Breast epithelium (tissue), 4 donors: ENCODE results near the gene KCNQ1OT1. TPM values are rescaled to one million over a fixed set of nuclear protein-coding genes. Genes with fewer than 3 reads are reported as not detected.

Source experiments
- DNase-seq, 2 donors: peaks; one replicate each; pipeline ENCODE4 v3.0.0-alpha.2; 2019; ENCODE audit warnings: low spot score in 2 of 2
- H3K27ac ChIP-seq, 2 donors: fragments of 200-600 bp; sonication (generic) in 1 of 2; one replicate each; pipeline ENCODE4 v1.5.1; 2016 to 2019; ENCODE audit warnings: mild to moderate bottlenecking in 1 of 2
- H3K27me3 ChIP-seq, 2 donors: fragments of 200-600 bp; sonication (generic) in 1 of 2; one replicate each; pipeline versions ENCODE4 v1.5.1 to v1.6.0; 2017 to 2019; ENCODE audit warnings: control low read depth in 1 of 2, mild to moderate bottlenecking in 1 of 2
- H3K36me3 ChIP-seq: fragments of 200-600 bp; one replicate; pipeline ENCODE4 v1.5.1; 2019
- H3K4me1 ChIP-seq, 2 donors: fragments of 200-600 bp; sonication (generic); one replicate each; pipeline ENCODE4 v1.5.1; 2016 to 2019; ENCODE audit warnings: control low read depth in 1 of 2
- H3K4me3 ChIP-seq, 3 donors: fragments of 200-600 bp; sonication (generic); 1 replicate in 2 of 3; 2 replicates in 1 of 3; pipeline ENCODE4 v1.5.1; 2016 to 2019; ENCODE audit warnings: mild to moderate bottlenecking in 3 of 3, moderate library complexity in 2 of 3
- H3K9me3 ChIP-seq, 2 donors: fragments of 200-600 bp; sonication (generic) in 1 of 2; one replicate each; pipeline ENCODE4 v1.5.1; 2016 to 2019; ENCODE audit warnings: control low read depth in 1 of 2
- POLR2A ChIP-seq: fragments of 450-650 bp; IDR thresholded peaks from one replicate; pipeline ENCODE4 v1.6.1; 2016; ENCODE audit warnings: antibody characterized with exemption, mild to moderate bottlenecking, moderate library complexity
- POLR2AphosphoS5 ChIP-seq, 3 donors: sonication (generic); formaldehyde crosslinking; IDR thresholded peaks; one replicate each; pipeline ENCODE4 v1.6.1; 2017; ENCODE audit warnings: antibody characterized with exemption in 3 of 3
- intact Hi-C: fragments of 100-400 bp; cut with DNase I; formaldehyde crosslinking; loops from one replicate; pipeline ENCODE4 v1.15.1; 2023; ENCODE audit warnings: low total_unique reads
- total RNA-seq, 3 donors: library from RNA; depleted of rRNA; stranded (reverse); fragments of >200 nt; gene quantifications; one replicate each; pipeline ENCODE4 v1.1.0, GENCODE V29; 2016
- TF ChIP-seq, protein P1 (sequence below), 3 donors: fragments of 450-650 bp; IDR thresholded peaks; one replicate each; pipeline ENCODE4 v1.5.1; 2016 to 2017; ENCODE audit warnings: antibody characterized with exemption in 3 of 3, mild to moderate bottlenecking in 3 of 3, moderate library complexity in 3 of 3

KCNQ1OT1 gene
- total RNA-seq, 3 donors from 2014 or later, result 2.1 to 5.3 (median 3.6) TPM

DNA sequence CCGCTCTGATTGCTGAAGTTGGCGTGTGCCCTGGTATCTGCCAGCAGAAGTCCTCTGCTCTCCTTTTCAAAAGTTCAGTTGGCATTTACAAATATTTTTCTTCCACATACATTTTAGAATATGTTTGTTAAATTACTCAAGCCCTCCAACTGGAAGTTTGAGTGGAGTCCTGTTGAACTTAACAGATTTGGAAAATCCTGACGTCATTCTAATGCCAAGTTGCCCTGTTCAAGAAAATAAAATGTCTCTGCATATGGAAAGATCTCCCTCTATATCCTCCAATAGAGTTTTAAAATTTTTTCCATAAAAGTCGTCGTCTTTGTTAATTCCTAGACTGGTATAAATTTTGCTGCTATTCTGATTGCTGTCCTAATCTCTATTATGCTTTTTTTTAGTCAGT is 3.3 kb downstream of the KCNQ1OT1 start:
- H3K27ac ChIP-seq, result no peak overlapping the region
- TF ChIP-seq POLR2A (no peak), POLR2AphosphoS5 (IDR thresholded peaks at IDR 0.05) (no peak)
- no peaks in the 10 kb centered on the region for H3K27me3 ChIP-seq
- no peak for DNase-seq
- intact Hi-C loops, result loop anchor here (5.0 kb wide), 1 partner anchor 151 kb away; no protein-coding TSS in a partner anchor
- H3K4me3 ChIP-seq, result no peak overlapping the region
- no peaks in the 10 kb centered on the region for H3K4me1 ChIP-seq
- H3K9me3 ChIP-seq, result no peaks in the 10 kb centered on the region
- no peaks in the 10 kb centered on the region for H3K36me3 ChIP-seq

DNA sequence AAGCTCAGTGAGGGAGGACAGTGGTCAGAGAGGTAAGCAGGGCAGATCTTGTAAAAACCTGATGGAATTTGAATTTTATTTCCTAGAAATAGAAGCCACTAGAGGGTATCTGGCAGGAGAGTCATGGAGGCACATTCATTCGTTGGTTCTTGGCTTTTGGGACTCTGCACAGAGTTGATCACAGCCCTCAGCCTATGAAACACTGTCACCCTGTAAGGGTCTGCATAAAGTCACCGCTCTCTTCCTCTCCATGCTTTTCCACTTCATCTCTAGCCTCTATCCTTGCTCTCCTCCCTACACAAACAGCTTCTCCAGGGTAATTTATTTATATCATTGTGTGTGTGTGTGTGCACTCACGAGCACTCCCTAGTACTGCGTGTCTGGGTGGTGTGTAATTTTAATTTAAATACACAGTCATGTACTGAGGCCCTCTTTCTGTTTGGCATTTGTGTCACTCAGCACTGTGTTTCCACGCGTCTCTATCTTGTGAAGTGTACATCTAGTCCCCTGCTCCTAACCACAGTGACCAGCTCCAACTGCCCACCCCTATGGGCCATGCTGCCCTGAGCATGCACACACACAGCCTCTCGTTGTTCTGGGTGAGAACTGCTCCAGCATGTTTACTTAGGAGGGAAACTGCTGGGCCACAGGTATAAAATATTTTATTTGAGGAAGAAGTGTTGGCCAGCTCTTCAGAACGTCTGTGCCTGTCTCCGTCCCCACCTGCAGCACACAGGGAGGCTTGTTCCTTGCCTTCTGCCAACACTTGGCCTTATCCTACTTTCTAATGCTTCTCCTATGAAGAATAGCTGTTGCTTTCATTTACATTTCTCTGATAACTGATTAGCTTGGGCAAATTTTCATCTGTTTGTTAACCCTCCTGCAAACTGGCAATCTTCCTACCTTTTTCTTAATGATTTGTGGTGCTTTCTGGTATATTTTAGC is 4.5 kb downstream of the KCNQ1OT1 start:
- intact Hi-C loops, result loop anchor here (5.0 kb wide), 1 partner anchor 152 kb away; no protein-coding TSS in a partner anchor
- Histone ChIP-seq H3K36me3 (no peaks in the 10 kb centered on the region), H3K9me3 (no peaks in the 10 kb centered on the region), H3K4me3 (no peak overlapping the region), H3K4me1 (no peaks in the 10 kb centered on the region), H3K27ac (no peak overlapping the region), H3K27me3 (no peaks in the 10 kb centered on the region)
- TF ChIP-seq POLR2AphosphoS5 (IDR thresholded peaks at IDR 0.05) (no peak), POLR2A (no peak)
- peak in 1 of 2 donors; percentile 15 for DNase-seq

DNA sequence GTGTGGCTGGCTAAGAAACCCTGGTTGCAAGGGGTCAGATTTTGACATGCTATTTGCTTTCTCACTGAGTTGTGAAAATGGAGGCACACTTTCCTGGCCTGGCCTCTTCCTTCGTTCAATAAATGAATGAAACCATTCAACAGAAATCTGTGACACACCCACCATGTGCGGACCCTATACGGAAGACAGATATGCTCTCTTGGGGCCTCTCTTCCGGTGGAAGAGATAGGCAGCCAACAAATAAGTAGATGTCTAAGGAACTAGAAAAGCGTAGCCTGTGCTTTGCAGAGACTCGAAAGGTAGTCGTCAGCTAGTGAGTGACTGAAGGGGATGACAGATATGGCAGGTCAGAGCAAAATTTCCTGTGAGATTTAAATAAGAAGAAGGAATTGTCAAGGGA is 5.3 kb downstream of the KCNQ1OT1 start:
- H3K4me3 ChIP-seq, result no peak overlapping the region
- no peaks in the 10 kb centered on the region for H3K27me3 ChIP-seq
- peak in 1 of 2 donors; percentile 17 for DNase-seq
- TF ChIP-seq POLR2AphosphoS5 (IDR thresholded peaks at IDR 0.05) (no peak), POLR2A (no peak)
- TF ChIP-seq, protein P1, sequence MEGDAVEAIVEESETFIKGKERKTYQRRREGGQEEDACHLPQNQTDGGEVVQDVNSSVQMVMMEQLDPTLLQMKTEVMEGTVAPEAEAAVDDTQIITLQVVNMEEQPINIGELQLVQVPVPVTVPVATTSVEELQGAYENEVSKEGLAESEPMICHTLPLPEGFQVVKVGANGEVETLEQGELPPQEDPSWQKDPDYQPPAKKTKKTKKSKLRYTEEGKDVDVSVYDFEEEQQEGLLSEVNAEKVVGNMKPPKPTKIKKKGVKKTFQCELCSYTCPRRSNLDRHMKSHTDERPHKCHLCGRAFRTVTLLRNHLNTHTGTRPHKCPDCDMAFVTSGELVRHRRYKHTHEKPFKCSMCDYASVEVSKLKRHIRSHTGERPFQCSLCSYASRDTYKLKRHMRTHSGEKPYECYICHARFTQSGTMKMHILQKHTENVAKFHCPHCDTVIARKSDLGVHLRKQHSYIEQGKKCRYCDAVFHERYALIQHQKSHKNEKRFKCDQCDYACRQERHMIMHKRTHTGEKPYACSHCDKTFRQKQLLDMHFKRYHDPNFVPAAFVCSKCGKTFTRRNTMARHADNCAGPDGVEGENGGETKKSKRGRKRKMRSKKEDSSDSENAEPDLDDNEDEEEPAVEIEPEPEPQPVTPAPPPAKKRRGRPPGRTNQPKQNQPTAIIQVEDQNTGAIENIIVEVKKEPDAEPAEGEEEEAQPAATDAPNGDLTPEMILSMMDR (IDR thresholded peaks at IDR 0.05), result no peak
- intact Hi-C loops, result no loop called here
- no peak overlapping the region for H3K27ac ChIP-seq
- no peaks in the 10 kb centered on the region for H3K4me1 ChIP-seq
- no peaks in the 10 kb centered on the region for H3K36me3 ChIP-seq
- H3K9me3 ChIP-seq, result no peaks in the 10 kb centered on the region

DNA sequence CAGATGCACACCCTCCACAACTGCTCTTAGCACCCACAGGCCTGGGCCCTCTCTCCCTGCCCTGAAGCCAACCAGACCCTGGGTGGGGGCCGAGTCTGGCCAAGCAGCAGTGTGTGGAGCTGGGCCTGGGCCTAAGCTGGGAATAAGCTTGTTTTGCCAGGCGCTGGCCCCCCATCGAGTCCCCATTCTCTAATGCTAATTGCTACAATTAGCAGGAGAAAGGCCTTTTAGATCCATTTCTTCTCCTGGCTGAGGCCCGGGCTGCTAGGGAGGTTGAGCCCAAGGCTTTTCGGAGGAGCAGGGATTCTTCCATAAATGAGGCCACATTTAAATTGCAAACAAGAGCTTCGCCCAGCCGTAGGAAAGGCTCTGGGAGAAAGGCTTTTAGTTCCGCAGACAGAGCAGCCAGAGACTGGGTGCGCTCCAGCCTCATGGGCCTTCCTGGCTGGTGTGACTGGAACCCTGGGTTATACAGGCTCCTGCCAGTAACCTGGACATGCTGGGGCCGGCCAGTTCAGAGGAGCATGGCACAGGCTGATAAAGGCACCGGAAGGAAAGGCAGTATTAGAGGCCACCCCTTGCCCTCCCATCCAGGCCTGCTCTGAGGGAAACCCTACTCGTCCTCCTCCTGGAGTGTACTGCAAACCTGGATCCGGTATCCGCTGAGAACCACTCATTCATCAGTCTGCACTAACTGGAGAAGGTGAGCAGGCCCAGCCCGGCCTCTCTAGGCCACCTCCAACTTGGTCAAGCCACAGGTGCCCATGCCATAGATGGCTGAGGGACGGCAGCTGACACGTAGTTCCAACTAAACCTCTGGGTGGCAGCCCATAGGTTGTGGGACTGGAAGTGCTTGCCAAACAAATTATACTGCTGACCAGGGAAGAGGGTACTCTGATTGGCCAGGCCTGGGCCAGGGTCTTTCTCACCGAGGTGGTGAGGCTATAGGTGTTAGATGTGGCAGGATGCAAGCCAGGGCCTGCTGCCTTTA is 6.2 kb downstream of the KCNQ1OT1 start:
- Histone ChIP-seq H3K4me3 (peak overlapping the region in 1 of 3 donors; percentile 5), H3K9me3 (no peaks in the 10 kb centered on the region), H3K27ac (no peak overlapping the region), H3K4me1 (no peaks in the 10 kb centered on the region), H3K27me3 (no peaks in the 10 kb centered on the region), H3K36me3 (no peaks in the 10 kb centered on the region)
- DNase-seq, result peak in 1 of 2 donors; percentile 38
- TF ChIP-seq POLR2A, result no peak
- intact Hi-C loops, result no loop called here

DNA sequence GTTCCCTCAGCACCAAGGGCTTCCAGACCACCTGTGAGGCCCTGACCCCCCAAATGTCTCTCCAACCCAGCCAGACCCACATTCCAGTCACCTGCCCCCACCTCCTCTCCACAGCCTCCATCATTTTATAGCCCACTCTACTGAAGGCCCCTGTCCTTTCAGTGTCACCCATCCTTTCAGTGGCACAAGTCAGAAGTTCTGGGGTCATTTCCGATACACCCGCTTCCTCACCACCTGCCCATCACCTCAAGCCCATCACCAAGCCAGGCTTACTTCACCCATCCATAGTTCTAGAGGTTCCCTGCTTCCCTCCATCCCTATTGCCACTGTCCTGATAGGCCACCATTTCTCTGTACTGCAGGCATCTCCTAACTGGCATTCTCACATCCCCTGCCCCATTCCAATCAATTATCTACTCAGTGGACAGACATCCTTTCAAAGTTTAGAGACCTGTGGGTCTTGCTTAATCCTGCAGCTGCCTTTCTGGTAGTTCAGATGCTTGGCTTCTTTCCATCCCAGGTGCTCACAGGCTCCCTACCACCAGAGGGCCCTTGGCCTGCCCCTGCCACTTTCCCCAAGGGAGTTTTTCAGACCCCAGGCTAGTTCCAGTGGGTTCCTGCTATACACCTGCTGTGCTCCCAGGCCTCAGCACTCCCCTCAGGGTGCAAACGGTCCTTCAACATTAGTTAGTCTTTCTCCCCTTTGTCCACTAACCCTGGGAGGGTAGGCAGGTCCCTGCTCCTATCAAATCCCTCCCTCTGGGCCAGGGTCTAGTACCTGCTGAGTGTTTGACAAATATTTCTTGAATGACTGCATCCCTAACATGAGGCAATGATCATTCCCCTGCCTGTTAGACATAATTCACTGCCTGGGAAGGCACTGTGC is 7.6 kb downstream of the KCNQ1OT1 start:
- no peak overlapping the region for H3K4me3 ChIP-seq
- H3K27me3 ChIP-seq, result no peaks in the 10 kb centered on the region
- H3K27ac ChIP-seq, result no peak overlapping the region
- no peaks in the 10 kb centered on the region for H3K36me3 ChIP-seq
- TF ChIP-seq, protein P1 (IDR thresholded peaks at IDR 0.05), result peak in 1 of 3 donors; percentile 11
- TF ChIP-seq POLR2A (no peak), POLR2AphosphoS5 (IDR thresholded peaks at IDR 0.05) (no peak)
- peak in 1 of 2 donors; percentile 27 for DNase-seq
- intact Hi-C loops, result no loop called here
- no peaks in the 10 kb centered on the region for H3K9me3 ChIP-seq
- H3K4me1 ChIP-seq, result no peaks in the 10 kb centered on the region
